Measurements from ENCODE around the gene LRG1.

GRCh38 chr19:4547303-4548237 lies 7.7 kb upstream of the LRG1 start:
- TF ChIP-seq IRF2 (CRISPR knock-in tag; IDR thresholded peaks at IDR 0.05; ENCODE audit: borderline replicate concordance, low read depth) (no peak), MAX (CRISPR knock-in tag; IDR thresholded peaks at IDR 0.05) (no peak), SP1 (CRISPR knock-in tag; conservative IDR thresholded peaks at IDR 0.05) (no peak), CTCF (IDR thresholded peaks at IDR 0.05) (no peak), CREM (CRISPR knock-in tag; IDR thresholded peaks at IDR 0.05) (no peak), TEAD4 (CRISPR knock-in tag; IDR thresholded peaks at IDR 0.05) (no peak), USF1 (CRISPR knock-in tag; IDR thresholded peaks at IDR 0.05) (no peak), IRF1 (CRISPR knock-in tag; IDR thresholded peaks at IDR 0.05) (no peak), CREB1 (CRISPR knock-in tag; IDR thresholded peaks at IDR 0.05) (no peak), ZNF423 (CRISPR knock-in tag; IDR thresholded peaks at IDR 0.05) (no peak), NFYB (CRISPR knock-in tag; conservative IDR thresholded peaks at IDR 0.05; ENCODE audit: low read depth) (no peak), AFF4 (CRISPR knock-in tag; IDR thresholded peaks at IDR 0.05; ENCODE audit: borderline replicate concordance) (no peak), KAT7 (CRISPR knock-in tag; IDR thresholded peaks at IDR 0.05; ENCODE audit: borderline replicate concordance) (no peak), NR2C2 (CRISPR knock-in tag; IDR thresholded peaks at IDR 0.05) (no peak)

All from WTC11 (cell line).